NCI-H226 (cell line): Measurements from ENCODE around the gene MINDY4.
A peak's percentile ranks its signal among the peaks of the same experiment; 100 is the strongest.
"Not testable (repeated sequence)": the region's sequence is repeated elsewhere in the genome, so short reads cannot be mapped to it uniquely, and the experiment has no call there.

Source experiments
- DNase-seq: peaks from one replicate; pipeline ENCODE4 v3.0.0-alpha.2; 2015

MINDY4 gene

GRCh38 chr7:30805081-30805691 is 34.0 kb downstream of the MINDY4 start:
- no peak for DNase-seq

GRCh38 chr7:30805931-30806330 is 34.7 kb downstream of the MINDY4 start:
- no peak for DNase-seq

GRCh38 chr7:30807477-30807876 is 36.3 kb downstream of the MINDY4 start:
- not testable (repeated sequence) for DNase-seq

GRCh38 chr7:30807941-30808340 is 36.7 kb downstream of the MINDY4 start:
- not testable (repeated sequence) for DNase-seq

- DNase-seq, result no peak
These were observed 39.8 kb downstream of the MINDY4 start for GRCh38 chr7:30810986-30811385.

- DNase-seq, result no peak
These were observed 41.5 kb downstream of the MINDY4 start for GRCh38 chr7:30812676-30813075.

- no peak for DNase-seq
These were observed 42.2 kb downstream of the MINDY4 start for GRCh38 chr7:30813466-30813865.

GRCh38 chr7:30814700-30815387 is 43.6 kb downstream of the MINDY4 start:
- DNase-seq, result peak; percentile 84

- peak; percentile 92 for DNase-seq
These were observed 44.2 kb downstream of the MINDY4 start for GRCh38 chr7:30815388-30815854.

- DNase-seq, result no peak
These were observed 44.9 kb downstream of the MINDY4 start for GRCh38 chr7:30815951-30816644.

- no peak for DNase-seq
These were observed 45.6 kb downstream of the MINDY4 start for GRCh38 chr7:30816645-30817370.

- peak; percentile 79 for DNase-seq
These were observed 46.2 kb downstream of the MINDY4 start for GRCh38 chr7:30817371-30817767.

- DNase-seq, result no peak
These were observed 53.9 kb downstream of the MINDY4 start for GRCh38 chr7:30824821-30825720.

- no peak for DNase-seq
These were observed 55.0 kb downstream of the MINDY4 start for GRCh38 chr7:30826181-30826580.

- DNase-seq, result no peak
These were observed 57.4 kb downstream of the MINDY4 start for GRCh38 chr7:30828591-30828990.

GRCh38 chr7:30829471-30829870 is 58.3 kb downstream of the MINDY4 start:
- DNase-seq, result no peak

GRCh38 chr7:30831227-30831626 is 60.0 kb downstream of the MINDY4 start:
- peak; percentile 100 for DNase-seq

GRCh38 chr7:30831936-30832335 is 60.7 kb downstream of the MINDY4 start:
- no peak for DNase-seq

- not testable (repeated sequence) for DNase-seq
These were observed 62.9 kb downstream of the MINDY4 start for GRCh38 chr7:30834017-30834674.

GRCh38 chr7:30835396-30835915 is 64.2 kb downstream of the MINDY4 start:
- no peak for DNase-seq

- DNase-seq, result no peak
These were observed 65.8 kb downstream of the MINDY4 start for GRCh38 chr7:30836991-30837390.
